Measurements from ENCODE around the gene ST3GAL3. TPM values are rescaled to one million over a fixed set of nuclear protein-coding genes. Genes with fewer than 3 reads are reported as not detected.
A peak's percentile ranks its signal among the peaks of the same experiment; 100 is the strongest.

ST3GAL3 gene
- total RNA-seq, 1 experiment from 2014 or later, result 20.0 TPM

DNA sequence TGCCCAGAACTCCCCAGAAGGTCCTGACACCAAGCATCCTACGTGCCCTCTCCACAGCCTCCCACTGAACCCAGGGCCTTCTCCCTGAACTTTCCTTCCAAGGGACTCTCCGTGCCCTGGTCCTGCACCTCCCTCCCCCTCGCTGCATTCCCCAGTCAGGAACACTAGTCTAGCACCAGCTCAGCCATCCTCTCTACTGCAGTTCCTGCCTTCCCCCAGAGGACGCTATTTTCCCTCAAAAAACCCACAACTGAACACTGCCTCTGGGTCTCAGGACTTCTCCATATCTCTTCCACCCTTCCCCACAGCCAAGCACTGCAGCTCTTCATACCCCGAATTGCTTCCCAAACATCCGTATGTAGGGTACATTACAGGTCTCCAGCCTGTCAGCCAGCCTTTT lies 213.7 kb downstream of the ST3GAL3 start:
- no peak for DNase-seq
- no peak overlapping the region for H3K27ac Mint-ChIP-seq (ENCODE audit: unreplicated experiment)
- TF ChIP-seq, protein P1, sequence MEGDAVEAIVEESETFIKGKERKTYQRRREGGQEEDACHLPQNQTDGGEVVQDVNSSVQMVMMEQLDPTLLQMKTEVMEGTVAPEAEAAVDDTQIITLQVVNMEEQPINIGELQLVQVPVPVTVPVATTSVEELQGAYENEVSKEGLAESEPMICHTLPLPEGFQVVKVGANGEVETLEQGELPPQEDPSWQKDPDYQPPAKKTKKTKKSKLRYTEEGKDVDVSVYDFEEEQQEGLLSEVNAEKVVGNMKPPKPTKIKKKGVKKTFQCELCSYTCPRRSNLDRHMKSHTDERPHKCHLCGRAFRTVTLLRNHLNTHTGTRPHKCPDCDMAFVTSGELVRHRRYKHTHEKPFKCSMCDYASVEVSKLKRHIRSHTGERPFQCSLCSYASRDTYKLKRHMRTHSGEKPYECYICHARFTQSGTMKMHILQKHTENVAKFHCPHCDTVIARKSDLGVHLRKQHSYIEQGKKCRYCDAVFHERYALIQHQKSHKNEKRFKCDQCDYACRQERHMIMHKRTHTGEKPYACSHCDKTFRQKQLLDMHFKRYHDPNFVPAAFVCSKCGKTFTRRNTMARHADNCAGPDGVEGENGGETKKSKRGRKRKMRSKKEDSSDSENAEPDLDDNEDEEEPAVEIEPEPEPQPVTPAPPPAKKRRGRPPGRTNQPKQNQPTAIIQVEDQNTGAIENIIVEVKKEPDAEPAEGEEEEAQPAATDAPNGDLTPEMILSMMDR (IDR thresholded peaks at IDR 0.05; ENCODE audit: unreplicated experiment), result no peak
- no peaks in the 10 kb centered on the region for H3K9me3 Mint-ChIP-seq (ENCODE audit: low read depth, unreplicated experiment)
- H3K4me3 Mint-ChIP-seq (ENCODE audit: low read depth, unreplicated experiment), result no peak overlapping the region
- H3K27me3 Mint-ChIP-seq (ENCODE audit: unreplicated experiment), result no peaks in the 10 kb centered on the region
- H3K36me3 Mint-ChIP-seq (ENCODE audit: insufficient read depth, unreplicated experiment), result no peaks in the 10 kb centered on the region
- no TSS peak for BruUV-seq (replicated peaks)
- intact Hi-C loops (cut with micrococcal nuclease; ENCODE audit: unreplicated experiment), result no loop called here
- CTCF ChIA-PET, result no interaction called here
- no peaks in the 10 kb centered on the region for H3K4me1 Mint-ChIP-seq (ENCODE audit: low read depth, unreplicated experiment)

DNA sequence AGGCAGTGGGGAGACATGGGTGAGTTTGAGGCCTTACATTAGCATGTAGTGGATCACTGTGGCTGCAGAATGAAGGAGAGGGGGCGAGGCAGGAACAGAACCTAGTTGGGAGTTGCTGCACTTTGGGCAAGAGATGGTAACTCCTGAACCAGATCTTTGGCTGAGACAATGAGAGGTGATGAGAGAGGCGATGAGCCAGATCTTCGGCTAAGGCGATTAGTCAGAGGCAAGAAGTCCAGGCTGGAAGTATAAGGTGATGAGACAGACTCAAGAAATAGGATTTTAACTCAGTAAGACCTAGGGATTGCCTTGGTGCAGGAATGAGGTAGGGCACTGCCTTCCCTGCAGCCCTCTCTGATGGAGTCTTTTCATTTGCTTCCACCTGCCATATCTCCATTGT lies 217.2 kb downstream of the ST3GAL3 start:
- CTCF ChIA-PET, result interaction anchor here (0.6 kb wide), 1 partner anchor 819 kb away, joined by 3 read pairs; no protein-coding TSS in a partner anchor

DNA sequence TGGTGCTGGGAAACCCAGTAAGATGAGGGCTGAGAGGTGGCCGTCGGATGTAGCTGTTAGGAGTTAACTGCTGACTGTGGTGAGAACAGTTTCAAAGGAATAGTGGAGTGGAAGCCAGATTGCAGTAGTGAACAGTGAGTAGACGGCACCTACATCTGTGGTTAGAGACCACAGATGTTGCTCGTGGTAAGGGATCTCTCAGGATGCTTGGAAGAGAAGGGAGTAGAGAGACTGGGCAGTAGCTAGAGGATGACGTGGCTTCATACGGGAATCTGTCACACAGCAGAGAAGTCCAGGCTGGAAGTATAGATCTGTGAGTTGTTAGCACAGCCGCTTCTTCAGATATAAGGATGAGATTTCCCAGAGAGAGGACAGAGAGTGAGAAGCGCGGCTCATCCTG lies 218.5 kb downstream of the ST3GAL3 start:
- H3K27me3 Mint-ChIP-seq (ENCODE audit: unreplicated experiment), result no peaks in the 10 kb centered on the region
- CTCF ChIA-PET, result no interaction called here
- H3K27ac Mint-ChIP-seq (ENCODE audit: unreplicated experiment), result no peak overlapping the region
- DNase-seq, result no peak
- TF ChIP-seq, protein P1 (IDR thresholded peaks at IDR 0.05; ENCODE audit: unreplicated experiment), result no peak
- peaks cover 2% of the 10 kb centered on the region for H3K9me3 Mint-ChIP-seq (ENCODE audit: low read depth, unreplicated experiment)
- H3K36me3 Mint-ChIP-seq (ENCODE audit: insufficient read depth, unreplicated experiment), result no peaks in the 10 kb centered on the region
- no TSS peak for BruUV-seq (replicated peaks)
- H3K4me3 Mint-ChIP-seq (ENCODE audit: low read depth, unreplicated experiment), result no peak overlapping the region
- intact Hi-C loops (cut with micrococcal nuclease; ENCODE audit: unreplicated experiment), result no loop called here
- no peaks in the 10 kb centered on the region for H3K4me1 Mint-ChIP-seq (ENCODE audit: low read depth, unreplicated experiment)

More for the DNA sequence above, 217.2 kb downstream of the ST3GAL3 start:
- no peaks in the 10 kb centered on the region for H3K4me1 Mint-ChIP-seq (ENCODE audit: low read depth, unreplicated experiment)
- TF ChIP-seq, protein P1 (IDR thresholded peaks at IDR 0.05; ENCODE audit: unreplicated experiment), result no peak
- no TSS peak for BruUV-seq (replicated peaks)
- H3K27ac Mint-ChIP-seq (ENCODE audit: unreplicated experiment), result no peak overlapping the region
- no peak for DNase-seq
- intact Hi-C loops (cut with micrococcal nuclease; ENCODE audit: unreplicated experiment), result no loop called here
- no peak overlapping the region for H3K4me3 Mint-ChIP-seq (ENCODE audit: low read depth, unreplicated experiment)
- peaks cover under 1% of the 10 kb centered on the region for H3K9me3 Mint-ChIP-seq (ENCODE audit: low read depth, unreplicated experiment)
- H3K27me3 Mint-ChIP-seq (ENCODE audit: unreplicated experiment), result no peaks in the 10 kb centered on the region
- H3K36me3 Mint-ChIP-seq (ENCODE audit: insufficient read depth, unreplicated experiment), result no peaks in the 10 kb centered on the region

DNA sequence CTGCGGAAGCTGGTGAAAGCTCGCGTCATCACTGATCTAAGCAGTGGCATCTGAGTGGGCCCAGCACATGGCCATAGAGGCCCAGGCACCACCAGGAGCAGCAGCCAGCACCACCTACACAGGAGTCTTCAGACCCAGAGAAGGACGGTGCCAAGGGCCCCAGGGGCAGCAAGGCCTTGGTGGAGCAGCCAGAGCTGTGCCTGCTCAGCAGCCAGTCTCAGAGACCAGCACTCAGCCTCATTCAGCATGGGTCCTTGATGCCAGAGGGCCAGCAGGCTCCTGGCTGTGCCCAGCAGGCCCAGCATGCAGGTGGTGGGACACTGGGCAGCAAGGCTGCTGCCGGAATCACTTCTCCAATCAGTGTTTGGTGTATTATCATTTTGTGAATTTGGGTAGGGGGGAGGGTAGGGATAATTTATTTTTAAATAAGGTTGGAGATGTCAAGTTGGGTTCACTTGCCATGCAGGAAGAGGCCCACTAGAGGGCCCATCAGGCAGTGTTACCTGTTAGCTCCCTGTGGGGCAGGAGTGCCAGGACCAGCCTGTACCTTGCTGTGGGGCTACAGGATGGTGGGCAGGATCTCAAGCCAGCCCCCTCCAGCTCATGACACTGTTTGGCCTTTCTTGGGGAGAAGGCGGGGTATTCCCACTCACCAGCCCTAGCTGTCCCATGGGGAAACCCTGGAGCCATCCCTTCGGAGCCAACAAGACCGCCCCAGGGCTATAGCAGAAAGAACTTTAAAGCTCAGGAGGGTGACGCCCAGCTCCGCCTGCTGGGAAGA lies 223.0 kb downstream of the ST3GAL3 start:
- no peak overlapping the region for H3K27ac Mint-ChIP-seq (ENCODE audit: unreplicated experiment)
- H3K9me3 Mint-ChIP-seq (ENCODE audit: low read depth, unreplicated experiment), result peaks cover 2% of the 10 kb centered on the region
- H3K4me3 Mint-ChIP-seq (ENCODE audit: low read depth, unreplicated experiment), result no peak overlapping the region
- CTCF ChIA-PET, result interaction anchor here (0.6 to 3.4 kb wide), 4 partner anchors 101 to 167 kb away, joined by 4 to 17 read pairs (median 6); no protein-coding TSS in a partner anchor
- H3K36me3 Mint-ChIP-seq (ENCODE audit: insufficient read depth, unreplicated experiment), result peaks cover 14% of the 10 kb centered on the region
- H3K4me1 Mint-ChIP-seq (ENCODE audit: low read depth, unreplicated experiment), result peaks cover 6% of the 10 kb centered on the region
- no peaks in the 10 kb centered on the region for H3K27me3 Mint-ChIP-seq (ENCODE audit: unreplicated experiment)
- TF ChIP-seq, protein P1 (IDR thresholded peaks at IDR 0.05; ENCODE audit: unreplicated experiment), result peak; percentile 43
- BruUV-seq (replicated peaks), result no TSS peak
- intact Hi-C loops (cut with micrococcal nuclease; ENCODE audit: unreplicated experiment), result loop anchor here (5.0 kb wide), 1 partner anchor 78 kb away; no protein-coding TSS in a partner anchor
- DNase-seq, result peak; percentile 39
